Activated CD8-positive, alpha-beta T cell treated with anti-CD3 and anti-CD28 coated beads for 36 hours (primary cell): ENCODE results near the gene NBEAL2. TPM values are rescaled to one million over a fixed set of nuclear protein-coding genes. Genes with fewer than 3 reads are reported as not detected.

ENCODE experiments used
- ATAC-seq: fragments of 200-7000 bp; cut with Tn5 transposase; one replicate; pipeline ENCODE4 v1.10.0; 2021; ENCODE audit warnings: mild to moderate bottlenecking, moderate library complexity
- CTCF ChIA-PET: fragments of 350-600 bp; sonication (Branson Sonifier 250); formaldehyde crosslinking; loops from one replicate; lab custom pipeline; 2021; ENCODE audit warnings: antibody characterized with exemption; lab: Charles Lee
- POLR2A ChIA-PET: fragments of 350-600 bp; sonication (Branson Sonifier 250); formaldehyde crosslinking; loops from one replicate; lab custom pipeline; 2021; ENCODE audit warnings: antibody characterized with exemption; lab: Charles Lee
- DNase-seq: peaks from one replicate; pipeline ENCODE4 v3.0.0-alpha.2; 2020
- H3K27ac Mint-ChIP-seq: one replicate; pipeline ENCODE4 v1.8.0; 2021; ENCODE audit warnings: mild to moderate bottlenecking, mixed read lengths
- H3K27me3 Mint-ChIP-seq: one replicate; pipeline ENCODE4 v1.8.0; 2021; ENCODE audit warnings: mixed read lengths
- H3K36me3 Mint-ChIP-seq: one replicate; pipeline ENCODE4 v1.8.0; 2021; ENCODE audit warnings: low read depth, mixed read lengths
- H3K4me1 Mint-ChIP-seq: one replicate; pipeline ENCODE4 v1.8.0; 2021; ENCODE audit warnings: low read depth, mixed read lengths
- H3K4me3 Mint-ChIP-seq: one replicate; pipeline ENCODE4 v1.8.0; 2021; ENCODE audit warnings: mild to moderate bottlenecking, moderate library complexity, mixed read lengths
- H3K9me3 Mint-ChIP-seq: one replicate; pipeline ENCODE4 v1.8.0; 2021; ENCODE audit warnings: mixed read lengths
- intact Hi-C: fragments of 100-400 bp; cut with micrococcal nuclease; formaldehyde crosslinking; loops from one replicate; pipeline ENCODE4 v1.10.0; 2022
- total RNA-seq, 2 experiments: library from RNA; stranded (reverse); gene quantifications; one replicate each; pipeline ENCODE4 v1.2.3, GENCODE V29; 2021
- TF ChIP-seq, protein P1 (sequence below): fragments of 200-600 bp; IDR thresholded peaks from one replicate; pipeline ENCODE4 v1.8.0; 2022; ENCODE audit warnings: antibody characterized with exemption, mild to moderate bottlenecking

NBEAL2 gene
- total RNA-seq, 2 experiments from 2014 or later, result 58.9 to 63.7 TPM

DNA sequence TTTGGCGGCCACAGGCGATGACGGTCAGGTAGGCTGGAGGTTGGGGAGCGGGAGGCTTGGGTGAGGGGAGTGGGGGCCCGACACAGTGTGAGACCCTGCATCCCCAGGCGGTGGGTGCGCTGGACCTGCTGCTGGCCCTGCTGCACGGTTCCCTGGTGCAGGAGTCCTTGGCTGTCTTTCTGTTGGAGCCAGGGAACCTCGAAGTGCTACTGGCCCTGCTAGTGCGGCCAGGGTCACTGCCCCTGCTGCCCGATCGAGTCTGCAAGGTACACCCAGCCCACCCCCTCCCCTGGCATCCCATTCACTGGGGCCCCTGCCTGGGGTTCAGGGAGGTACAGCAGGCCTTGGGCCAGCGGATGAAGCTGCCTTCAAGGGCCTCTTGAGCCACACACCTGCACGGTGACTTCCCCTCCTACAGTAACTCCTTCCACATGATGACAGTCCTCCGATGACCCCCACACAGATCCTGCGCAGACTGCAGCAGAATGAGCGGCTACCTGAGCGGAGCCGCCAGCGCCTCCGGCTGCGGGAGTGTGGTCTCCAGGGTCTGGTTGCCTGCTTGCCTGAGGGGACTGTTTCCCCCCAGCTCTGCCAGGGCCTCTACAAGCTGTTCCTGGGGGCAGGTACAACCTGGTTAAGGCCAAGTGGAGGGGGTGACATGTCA, 19.5 kb downstream of the NBEAL2 start:
- Mint-ChIP-seq H3K4me3 (no peak overlapping the region), H3K4me1 (peaks cover 21% of the 10 kb centered on the region), H3K36me3 (peaks cover 24% of the 10 kb centered on the region), H3K27ac (no peak overlapping the region), H3K9me3 (no peaks in the 10 kb centered on the region), H3K27me3 (no peaks in the 10 kb centered on the region)
- ATAC-seq (no peak), DNase-seq (no peak)
- TF ChIP-seq, protein P1, sequence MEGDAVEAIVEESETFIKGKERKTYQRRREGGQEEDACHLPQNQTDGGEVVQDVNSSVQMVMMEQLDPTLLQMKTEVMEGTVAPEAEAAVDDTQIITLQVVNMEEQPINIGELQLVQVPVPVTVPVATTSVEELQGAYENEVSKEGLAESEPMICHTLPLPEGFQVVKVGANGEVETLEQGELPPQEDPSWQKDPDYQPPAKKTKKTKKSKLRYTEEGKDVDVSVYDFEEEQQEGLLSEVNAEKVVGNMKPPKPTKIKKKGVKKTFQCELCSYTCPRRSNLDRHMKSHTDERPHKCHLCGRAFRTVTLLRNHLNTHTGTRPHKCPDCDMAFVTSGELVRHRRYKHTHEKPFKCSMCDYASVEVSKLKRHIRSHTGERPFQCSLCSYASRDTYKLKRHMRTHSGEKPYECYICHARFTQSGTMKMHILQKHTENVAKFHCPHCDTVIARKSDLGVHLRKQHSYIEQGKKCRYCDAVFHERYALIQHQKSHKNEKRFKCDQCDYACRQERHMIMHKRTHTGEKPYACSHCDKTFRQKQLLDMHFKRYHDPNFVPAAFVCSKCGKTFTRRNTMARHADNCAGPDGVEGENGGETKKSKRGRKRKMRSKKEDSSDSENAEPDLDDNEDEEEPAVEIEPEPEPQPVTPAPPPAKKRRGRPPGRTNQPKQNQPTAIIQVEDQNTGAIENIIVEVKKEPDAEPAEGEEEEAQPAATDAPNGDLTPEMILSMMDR, result peak; percentile 27
- intact Hi-C loops, result loop anchor here (5.0 kb wide), 1 partner anchor 77 kb away; no protein-coding TSS in a partner anchor
- ChIA-PET CTCF (interaction anchor here (0.8 to 2.7 kb wide), 11 partner anchors 8 to 139 kb away, joined by 3 to 17 read pairs (median 4); no protein-coding TSS in a partner anchor), POLR2A (interaction anchor here (1.1 to 1.7 kb wide), 3 partner anchors 9 to 198 kb away, joined by 3 to 6 read pairs (median 4); no protein-coding TSS in a partner anchor)

DNA sequence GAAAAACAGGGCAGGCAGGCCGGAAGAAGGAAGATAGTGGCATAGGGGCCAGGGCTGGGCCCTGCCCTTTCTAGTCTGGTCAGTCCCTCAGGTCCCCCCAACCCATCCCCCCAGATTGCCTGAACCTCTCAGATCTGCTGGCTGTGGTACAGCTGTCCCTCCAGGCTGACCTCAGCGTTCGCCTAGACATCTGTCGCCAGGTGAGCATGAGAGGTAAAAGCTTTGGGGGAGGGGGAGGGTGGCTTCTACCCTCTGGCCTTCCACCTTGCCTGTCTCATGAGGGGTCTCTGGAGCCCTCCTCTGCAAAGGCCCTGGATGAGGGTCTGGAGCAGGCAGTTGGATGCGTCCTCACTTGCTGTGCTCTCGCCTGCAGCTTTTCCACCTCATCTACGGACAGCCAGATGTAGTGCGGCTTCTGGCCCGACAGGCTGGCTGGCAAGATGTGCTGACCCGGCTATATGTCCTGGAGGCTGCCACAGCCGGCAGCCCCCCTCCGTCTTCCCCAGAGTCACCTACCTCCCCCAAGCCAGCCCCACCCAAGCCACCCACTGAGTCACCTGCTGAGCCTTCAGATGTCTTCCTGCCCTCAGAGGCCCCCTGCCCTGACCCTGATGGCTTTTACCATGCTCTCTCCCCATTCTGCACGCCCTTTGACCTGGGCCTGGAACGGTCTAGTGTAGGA, 20.2 kb downstream of the NBEAL2 start:
- intact Hi-C loops, result loop anchor here (5.0 kb wide), 1 partner anchor 77 kb away; no protein-coding TSS in a partner anchor
- Mint-ChIP-seq H3K4me3 (no peak overlapping the region), H3K9me3 (no peaks in the 10 kb centered on the region), H3K27ac (no peak overlapping the region), H3K4me1 (peaks cover 21% of the 10 kb centered on the region), H3K36me3 (peaks cover 30% of the 10 kb centered on the region), H3K27me3 (no peaks in the 10 kb centered on the region)
- TF ChIP-seq, protein P1, result no peak
- ChIA-PET CTCF (interaction anchor here (1.0 to 2.7 kb wide), 5 partner anchors 42 to 140 kb away, joined by 3 to 17 read pairs (median 4); no protein-coding TSS in a partner anchor), POLR2A (interaction anchor here (1.1 to 1.7 kb wide), 3 partner anchors 8 to 197 kb away, joined by 3 to 6 read pairs (median 4); no protein-coding TSS in a partner anchor)
- ATAC-seq (no peak), DNase-seq (no peak)

DNA sequence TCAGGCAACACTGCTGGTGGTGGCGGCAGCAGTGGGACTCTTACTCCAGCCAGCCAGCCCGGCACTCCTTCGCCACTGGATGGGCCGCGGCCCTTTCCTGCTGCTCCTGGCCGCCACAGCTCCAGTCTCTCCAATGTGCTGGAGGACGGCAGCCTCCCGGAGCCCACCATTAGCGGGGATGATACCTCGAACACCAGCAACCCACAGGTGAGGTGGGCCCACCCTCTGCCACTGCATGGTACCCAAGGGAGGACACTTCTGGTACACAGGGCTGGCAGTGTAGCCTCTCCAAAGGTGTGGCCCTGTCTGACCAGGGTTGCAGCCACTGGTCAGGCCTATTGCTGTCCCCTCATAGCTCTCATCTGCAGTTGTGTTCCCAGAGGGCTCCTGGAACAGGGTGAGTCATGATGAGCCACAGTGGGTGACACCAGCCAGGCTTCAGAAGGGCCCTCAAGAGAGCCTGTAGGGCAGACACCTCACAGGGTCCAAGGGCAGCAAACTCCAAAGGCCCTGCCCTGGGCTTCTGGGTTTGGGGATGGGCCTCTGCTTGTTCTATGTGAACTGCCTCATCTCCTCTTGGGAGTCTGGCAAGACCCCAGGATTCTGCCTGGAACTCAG, 20.8 kb downstream of the NBEAL2 start:
- Mint-ChIP-seq H3K9me3 (no peaks in the 10 kb centered on the region), H3K36me3 (peaks cover 30% of the 10 kb centered on the region), H3K27me3 (no peaks in the 10 kb centered on the region), H3K27ac (no peak overlapping the region), H3K4me1 (peaks cover 21% of the 10 kb centered on the region), H3K4me3 (no peak overlapping the region)
- intact Hi-C loops, result no loop called here
- no peak for DNase-seq
- TF ChIP-seq, protein P1, result no peak
- ATAC-seq, result peak; percentile 25
- CTCF ChIA-PET, result interaction anchor here (1.4 kb wide), 1 partner anchor 86 kb away, joined by 3 read pairs; no protein-coding TSS in a partner anchor
- POLR2A ChIA-PET, result interaction anchor here (1.7 kb wide), 1 partner anchor 9 kb away, joined by 6 read pairs; no protein-coding TSS in a partner anchor

DNA sequence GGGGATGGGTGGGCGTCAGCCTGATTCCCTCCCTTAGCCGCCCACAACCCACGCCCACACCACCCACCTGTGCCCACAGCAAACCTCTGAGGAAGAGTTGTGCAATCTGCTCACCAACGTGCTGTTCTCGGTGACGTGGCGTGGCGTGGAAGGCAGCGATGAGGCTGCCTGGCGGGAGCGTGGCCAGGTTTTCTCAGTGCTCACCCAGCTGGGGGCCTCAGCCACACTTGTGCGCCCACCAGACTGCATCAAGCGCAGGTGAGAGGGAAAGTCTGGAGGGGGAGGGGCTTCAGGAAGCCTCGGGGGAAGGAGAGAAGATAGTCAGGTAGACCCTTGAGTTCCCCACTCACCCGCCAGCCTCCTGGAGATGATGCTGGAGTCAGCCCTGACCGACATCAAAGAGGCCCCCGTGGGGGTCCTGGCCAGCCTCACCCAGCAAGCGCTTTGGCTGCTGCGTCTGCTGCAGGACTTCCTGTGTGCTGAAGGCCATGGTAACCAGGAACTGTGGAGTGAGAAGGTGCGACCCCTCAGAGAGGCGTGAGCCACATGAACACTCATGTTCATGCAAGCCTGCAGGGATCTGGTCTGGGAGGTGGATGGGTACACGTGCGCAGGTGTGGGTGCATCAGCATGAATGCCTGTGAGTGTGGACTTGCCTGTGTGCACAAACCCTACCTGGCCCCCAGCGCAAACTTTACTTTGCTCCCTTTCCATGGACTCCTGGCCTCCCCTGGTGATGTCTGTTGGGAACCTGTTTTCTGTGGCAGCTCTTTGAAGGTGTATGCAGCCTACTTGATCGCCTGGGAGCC, 21.7 kb downstream of the NBEAL2 start:
- CTCF ChIA-PET, result no interaction called here
- no peak for ATAC-seq

More for the DNA sequence above, 21.7 kb downstream of the NBEAL2 start:
- peaks cover 28% of the 10 kb centered on the region for H3K36me3 Mint-ChIP-seq
- H3K27ac Mint-ChIP-seq, result no peak overlapping the region
- no peak overlapping the region for H3K4me3 Mint-ChIP-seq
- TF ChIP-seq, protein P1, result no peak
- intact Hi-C loops, result no loop called here
- no peak for DNase-seq
- H3K9me3 Mint-ChIP-seq, result no peaks in the 10 kb centered on the region
- POLR2A ChIA-PET, result no interaction called here
- H3K4me1 Mint-ChIP-seq, result peaks cover 21% of the 10 kb centered on the region
- H3K27me3 Mint-ChIP-seq, result no peaks in the 10 kb centered on the region
